ENCODE measurements around the gene SLC27A3.
"Not testable (repeated sequence)": the region's sequence is repeated elsewhere in the genome, so short reads cannot be mapped to it uniquely, and the experiment has no call there.

The SLC27A3 gene

DNA sequence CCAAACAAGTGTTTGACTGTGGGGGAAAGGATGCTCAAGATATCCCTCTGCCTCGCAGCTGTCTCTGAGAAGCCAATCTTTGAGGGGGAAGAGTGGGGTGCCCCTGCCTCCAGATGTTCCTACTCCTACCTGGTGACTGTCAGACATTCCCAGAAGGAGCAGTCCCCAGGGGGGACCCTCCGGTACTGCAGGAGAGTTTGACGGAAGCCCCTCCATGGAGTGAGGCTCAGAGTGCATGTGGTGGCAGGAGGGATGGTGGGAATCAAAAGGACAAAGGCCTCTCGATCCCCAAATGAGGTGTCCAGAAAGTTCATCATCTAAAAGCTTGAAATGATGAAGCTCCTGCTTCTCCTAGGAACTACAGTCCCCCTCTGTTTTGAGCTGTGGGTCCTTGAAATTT, 5.3 kb downstream of the SLC27A3 start:
- DNase-seq: no peak
- no peak for TF ChIP-seq POLR2A (IDR thresholded peaks at IDR 0.05; ENCODE audit: low read length)
- no peak for TF ChIP-seq GATA1 (IDR thresholded peaks at IDR 0.05; ENCODE audit: low read depth, low read length)

DNA sequence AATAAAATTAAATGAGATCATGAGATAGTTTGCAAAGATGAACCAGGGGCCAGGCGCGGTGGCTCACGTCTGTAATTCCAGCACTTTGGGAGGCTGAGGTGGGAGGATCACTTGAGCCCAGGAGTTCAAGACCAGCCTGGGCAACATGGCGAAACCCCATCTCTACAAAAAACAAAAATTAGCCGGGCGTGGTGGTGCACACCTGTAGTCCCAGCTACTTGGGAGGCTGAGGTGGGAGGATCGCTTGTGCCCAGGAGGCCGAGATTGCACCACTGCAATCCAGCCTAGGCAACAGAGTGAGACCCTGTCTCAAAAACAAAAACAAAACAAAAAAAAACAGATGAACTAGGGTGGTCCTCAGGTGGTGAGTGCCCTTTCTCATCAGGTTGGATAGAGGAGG, 7.4 kb downstream of the SLC27A3 start:
- DNase-seq: not testable (repeated sequence)

DNA sequence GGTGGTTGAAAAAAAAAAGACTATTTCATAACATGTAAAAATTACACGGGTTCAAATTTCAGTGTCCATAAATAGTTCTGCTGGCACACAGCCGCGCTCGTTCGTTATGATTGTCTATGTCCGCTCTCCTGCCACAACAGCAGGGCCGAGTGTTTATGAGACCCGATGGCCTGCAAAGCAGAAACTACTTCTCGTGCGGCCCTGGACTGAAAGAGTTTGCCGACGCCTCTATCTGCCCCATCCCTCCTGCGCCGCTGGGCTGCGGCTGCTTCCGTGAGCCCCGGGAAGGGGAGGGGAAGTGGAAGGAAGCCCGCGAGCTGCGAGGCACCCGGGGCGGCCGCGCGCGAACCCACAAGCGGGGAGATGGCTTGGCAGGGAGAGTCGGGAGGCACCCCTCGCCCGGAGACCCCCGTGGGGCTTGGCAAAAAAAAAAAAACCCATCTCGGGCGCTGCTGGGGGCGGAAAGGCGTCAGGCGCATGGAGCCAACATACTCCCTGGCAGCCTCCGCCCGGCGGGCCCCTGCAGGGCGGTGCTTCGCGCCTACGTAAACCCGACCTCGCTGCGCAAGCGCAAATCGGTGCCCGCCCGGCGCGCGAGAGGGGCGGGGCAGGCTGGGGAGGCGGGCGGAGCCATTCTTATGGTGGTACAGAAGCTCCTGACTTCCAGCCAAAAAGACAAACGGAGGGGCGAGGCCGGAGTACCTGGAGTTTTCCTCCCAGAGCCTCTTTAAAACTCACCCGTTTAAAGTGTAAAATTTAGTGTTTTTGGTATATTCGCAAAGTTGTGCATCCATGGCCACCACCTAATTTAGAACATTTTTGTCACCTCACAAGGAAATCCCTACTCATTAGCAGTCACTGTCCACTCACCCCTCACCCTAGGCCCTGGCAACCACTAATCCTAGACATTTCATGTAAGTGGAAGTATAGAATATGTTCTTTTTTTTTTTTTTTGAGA, 8.3 kb downstream of the SLC27A3 start:
- DNase-seq: peak; percentile 95 to 96
- TF ChIP-seq POLR2A (IDR thresholded peaks at IDR 0.05; ENCODE audit: low read length): peak; percentile 98
- TF ChIP-seq GATA1 (IDR thresholded peaks at IDR 0.05; ENCODE audit: low read depth, low read length): no peak

DNA sequence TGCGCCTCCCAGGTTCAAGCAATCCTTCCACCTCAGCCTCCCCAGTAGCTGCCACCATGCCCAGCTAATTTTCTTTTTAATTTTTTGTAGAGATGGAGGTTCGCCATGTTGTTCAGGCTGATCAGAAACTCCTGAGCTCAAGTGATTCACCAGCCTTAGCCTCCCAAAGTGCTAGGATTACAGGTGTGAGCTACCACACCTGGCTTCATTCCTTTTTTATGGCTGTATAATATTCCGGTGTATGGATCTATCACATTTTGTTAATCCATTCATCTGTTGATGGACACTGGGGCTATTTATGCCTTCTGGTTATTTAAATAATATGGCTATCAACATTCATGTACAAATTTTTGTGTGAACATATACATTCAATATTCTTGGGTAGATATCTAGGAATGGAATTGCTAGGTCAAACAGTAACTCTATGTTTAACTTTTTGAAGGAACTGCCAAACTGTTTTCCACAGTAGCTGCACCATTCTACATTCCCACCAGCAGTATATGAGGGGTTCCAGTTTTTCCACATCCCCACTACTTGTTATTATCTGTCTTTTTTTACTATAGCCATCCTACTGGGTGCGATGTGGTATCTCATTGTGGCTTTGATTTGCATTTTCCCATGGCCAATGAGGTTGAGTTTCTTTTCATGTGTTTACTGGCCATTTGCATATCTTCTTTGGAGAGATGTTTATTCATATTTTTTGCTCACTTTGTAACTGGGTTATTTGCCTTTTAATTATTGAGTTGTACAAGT, 11.0 kb downstream of the SLC27A3 start:
- TF ChIP-seq POLR2A (IDR thresholded peaks at IDR 0.05; ENCODE audit: low read length) (no peak), GATA1 (IDR thresholded peaks at IDR 0.05; ENCODE audit: low read depth, low read length) (no peak)
- DNase-seq: no peak

DNA sequence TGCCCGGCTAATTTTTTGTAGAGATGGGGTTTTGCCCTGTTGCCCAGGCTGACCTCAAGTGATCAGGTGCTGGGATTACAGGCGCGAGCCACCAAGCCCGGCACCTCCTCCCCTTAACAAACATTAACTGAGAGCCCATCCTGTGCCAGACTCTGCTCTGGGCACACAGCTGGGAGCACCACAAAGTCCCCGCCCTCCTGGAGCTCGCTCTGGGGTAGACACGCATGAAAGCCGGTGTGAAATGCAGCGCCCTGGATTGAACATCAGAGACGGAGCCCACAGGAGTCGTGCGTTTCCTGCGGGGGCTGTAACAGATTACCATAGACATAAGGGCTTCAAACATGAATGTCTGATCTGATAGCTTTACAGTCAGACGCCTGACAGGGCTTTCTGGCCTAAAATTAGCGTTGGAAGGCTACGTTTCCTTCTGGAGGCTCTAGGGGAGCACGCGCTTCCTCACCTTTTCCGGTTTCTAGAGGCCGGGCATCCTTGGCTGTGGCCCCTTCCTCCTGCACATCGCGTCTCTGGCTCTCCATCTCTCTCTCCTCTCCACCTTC, 14.3 kb downstream of the SLC27A3 start:
- no peak for TF ChIP-seq POLR2A (IDR thresholded peaks at IDR 0.05; ENCODE audit: low read length)
- TF ChIP-seq GATA1 (IDR thresholded peaks at IDR 0.05; ENCODE audit: low read depth, low read length): no peak
- DNase-seq: no peak

DNA sequence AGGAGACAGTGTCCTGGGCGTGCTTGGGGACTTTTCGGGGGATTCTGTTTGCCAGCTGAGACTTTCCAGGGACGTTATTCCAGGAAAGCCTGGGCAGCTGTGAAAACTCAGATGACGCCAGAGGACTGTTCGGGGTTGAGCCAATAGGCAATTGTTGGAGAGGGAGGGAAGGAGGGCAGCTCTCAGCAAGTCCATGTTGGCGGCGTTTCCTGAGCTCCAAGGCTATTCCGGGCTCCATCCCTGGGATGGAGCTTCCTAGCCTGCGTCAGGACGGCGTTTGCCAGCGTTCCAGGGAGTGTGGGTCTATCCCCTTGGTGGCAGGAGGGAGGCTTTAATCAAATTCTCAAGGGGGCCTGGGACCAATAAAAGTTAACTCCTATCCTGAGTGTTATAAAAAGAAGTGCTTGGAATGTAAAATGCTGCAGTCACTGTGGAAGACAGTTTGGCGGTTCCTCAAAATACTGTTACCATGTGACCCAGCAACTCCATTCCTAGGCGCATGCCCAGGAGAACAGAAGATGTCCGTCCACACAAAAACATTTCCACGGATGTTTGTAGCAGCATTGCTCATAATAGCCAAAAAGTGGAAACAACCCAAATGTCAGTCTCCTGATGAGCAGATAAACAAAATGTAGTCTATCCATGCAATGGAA, 15.2 kb downstream of the SLC27A3 start:
- TF ChIP-seq GATA1 (IDR thresholded peaks at IDR 0.05; ENCODE audit: low read depth, low read length) (no peak), POLR2A (IDR thresholded peaks at IDR 0.05; ENCODE audit: low read length) (no peak)
- DNase-seq: no peak

DNA sequence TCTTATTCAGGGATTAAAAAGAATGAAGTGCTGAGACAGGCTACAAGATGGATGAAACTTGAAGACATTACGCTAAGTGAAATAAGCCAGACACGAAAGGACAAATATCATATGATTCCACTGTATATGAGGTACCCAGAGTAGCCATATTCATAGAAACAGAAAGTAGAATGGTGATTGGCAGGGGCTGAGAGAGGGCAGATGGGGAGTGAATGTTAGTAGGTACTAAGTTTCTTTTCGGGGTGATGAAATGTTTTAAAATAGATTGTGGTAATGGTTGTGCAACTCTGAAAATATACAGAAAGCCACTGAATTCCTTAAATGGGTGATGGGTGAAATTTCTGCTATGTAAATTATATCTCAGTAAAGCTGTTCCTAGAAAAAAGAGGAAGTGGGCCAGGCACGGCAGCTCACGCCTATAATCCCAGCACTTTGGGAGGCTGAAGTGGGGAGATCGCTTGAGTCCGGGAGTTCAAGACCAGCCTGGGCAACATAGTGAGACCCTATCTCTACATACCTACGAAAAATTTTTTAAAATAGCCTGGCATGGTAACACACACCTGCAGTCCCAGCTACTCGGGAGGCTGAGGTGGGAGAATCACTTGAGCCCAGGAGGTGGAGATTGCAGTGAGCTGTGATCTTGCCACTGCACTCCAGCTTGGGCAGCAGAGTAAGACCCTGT, 15.9 kb downstream of the SLC27A3 start:
- peak; percentile 36 to 70 for DNase-seq
- TF ChIP-seq POLR2A (IDR thresholded peaks at IDR 0.05; ENCODE audit: low read length) (no peak), GATA1 (IDR thresholded peaks at IDR 0.05; ENCODE audit: low read depth, low read length) (no peak)

DNA sequence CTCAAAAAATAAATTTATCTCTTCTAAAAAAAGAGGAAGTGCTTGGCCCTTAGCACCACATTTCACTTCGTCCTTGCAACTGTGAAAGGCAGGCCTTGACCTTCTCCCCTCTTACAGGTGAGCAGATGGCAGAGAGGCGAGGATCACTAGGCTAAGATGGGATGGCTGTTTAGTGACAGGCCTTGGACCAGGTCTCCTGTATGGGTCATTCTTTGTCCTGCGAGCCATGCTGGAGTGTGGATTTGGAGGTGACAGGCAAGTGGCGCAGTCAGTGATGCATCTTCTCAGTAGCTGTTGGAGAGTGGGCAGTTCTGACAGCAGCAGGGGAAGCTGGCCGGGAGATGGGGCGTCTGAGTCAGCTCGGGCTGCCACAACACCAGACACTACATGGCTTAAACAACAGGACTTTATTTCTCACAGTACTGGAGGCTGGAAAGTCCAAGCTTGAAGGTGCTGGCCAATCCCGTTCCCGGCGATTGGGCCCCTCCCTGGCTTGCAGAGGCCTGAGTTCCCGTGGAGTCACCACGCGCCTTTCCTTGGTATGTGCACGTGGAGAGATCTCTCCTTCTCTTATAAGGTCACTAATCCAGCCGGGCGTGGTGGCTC, 16.5 kb downstream of the SLC27A3 start:
- DNase-seq: no peak
- TF ChIP-seq POLR2A (IDR thresholded peaks at IDR 0.05; ENCODE audit: low read length) (no peak), GATA1 (IDR thresholded peaks at IDR 0.05; ENCODE audit: low read depth, low read length) (no peak)

DNA sequence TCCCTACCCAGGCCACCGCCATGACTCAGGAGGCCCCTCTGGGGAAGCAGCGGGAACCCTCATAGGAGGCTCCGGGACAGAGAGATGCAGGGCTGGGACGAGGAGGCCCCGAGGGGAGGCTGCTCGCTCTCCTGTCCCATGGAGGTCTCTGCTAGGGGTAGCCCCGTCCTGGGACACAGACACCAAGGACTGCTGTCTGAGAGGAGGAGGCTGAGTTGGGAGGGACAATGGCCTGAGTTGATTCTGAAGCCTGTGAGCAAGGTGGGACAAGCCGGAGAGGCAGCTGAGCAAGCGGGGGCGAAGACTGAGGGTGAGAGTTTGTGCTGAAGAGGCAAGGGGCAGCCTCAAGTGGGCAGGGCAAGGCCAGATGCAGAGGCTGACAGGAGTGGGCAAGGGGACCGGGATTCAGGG, 17.4 kb downstream of the SLC27A3 start:
- TF ChIP-seq POLR2A (IDR thresholded peaks at IDR 0.05; ENCODE audit: low read length) (no peak), GATA1 (IDR thresholded peaks at IDR 0.05; ENCODE audit: low read depth, low read length) (no peak)
- DNase-seq: no peak

DNA sequence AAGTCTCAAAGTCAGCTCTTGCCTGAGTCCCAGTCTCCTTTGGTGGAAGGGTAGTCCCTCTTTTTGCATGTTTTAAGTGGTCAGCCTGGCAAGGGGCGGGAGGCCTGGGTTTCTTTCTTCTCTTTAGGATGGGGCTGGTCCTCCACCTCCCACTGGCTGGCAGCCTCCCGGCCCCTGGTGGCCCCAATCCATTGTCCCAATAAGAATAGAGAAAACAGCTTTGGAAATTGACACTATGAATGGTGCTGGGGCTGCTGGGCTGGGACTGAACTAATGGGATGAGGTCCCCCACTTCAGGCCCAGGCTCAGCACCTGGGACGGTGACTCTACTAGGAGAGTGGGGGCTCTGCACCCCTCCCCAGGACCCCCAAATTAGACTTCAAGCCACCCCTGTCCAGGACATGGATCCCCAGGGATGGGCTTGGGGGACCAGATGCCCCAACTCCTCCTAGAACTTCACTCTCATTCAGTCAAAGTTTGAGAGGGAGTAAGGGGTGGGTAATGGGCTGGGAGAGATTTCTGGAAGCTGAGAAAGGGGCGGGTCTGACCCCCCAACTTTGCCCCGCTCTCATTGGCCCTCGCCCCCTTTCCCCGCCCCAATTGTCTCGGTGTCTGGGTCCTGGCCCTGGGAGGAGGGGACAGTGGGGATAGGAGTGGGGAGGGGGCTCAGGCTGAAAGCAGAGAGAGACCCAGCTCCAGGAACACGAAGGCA, 18.2 kb downstream of the SLC27A3 start:
- no peak for DNase-seq
- TF ChIP-seq POLR2A (IDR thresholded peaks at IDR 0.05; ENCODE audit: low read length): no peak
- TF ChIP-seq GATA1 (IDR thresholded peaks at IDR 0.05; ENCODE audit: low read depth, low read length): no peak

DNA sequence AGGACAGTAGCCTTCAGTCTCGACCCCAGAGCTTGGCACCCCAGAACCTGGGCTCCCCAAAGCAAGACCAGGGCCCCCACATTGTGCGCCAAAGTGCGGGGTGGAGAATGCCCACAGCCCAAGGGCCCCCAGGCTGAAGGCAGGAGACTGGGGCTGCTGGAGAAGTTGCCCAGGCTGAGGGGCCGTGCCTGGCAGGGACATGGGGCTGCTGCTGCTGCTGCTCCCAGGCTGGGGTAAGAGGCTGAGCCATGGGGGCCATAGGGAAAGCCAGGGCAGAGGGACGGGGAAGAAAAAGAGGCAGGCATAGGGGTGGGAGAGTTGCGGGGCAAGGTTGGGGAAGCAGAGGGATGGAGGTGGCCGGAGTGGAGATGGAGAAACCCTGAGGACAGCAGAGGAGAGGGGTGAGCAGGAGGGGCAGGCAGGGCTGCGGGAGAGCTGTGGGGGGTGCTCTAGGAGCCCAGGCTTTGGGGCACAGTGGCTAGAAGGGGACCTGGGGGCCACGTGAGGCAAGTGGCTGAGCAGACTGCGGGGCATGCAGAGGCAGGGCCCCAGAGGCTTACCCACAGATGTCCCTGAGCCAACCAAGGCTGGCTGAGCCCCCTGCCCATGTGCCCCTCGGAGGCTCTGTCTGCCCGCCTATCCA, 18.9 kb downstream of the SLC27A3 start:
- TF ChIP-seq GATA1 (IDR thresholded peaks at IDR 0.05; ENCODE audit: low read depth, low read length): no peak
- no peak for TF ChIP-seq POLR2A (IDR thresholded peaks at IDR 0.05; ENCODE audit: low read length)
- DNase-seq: no peak

All from erythroblast (primary cell).